Measurements from ENCODE around the gene C10orf90. TPM values are rescaled to one million over a fixed set of nuclear protein-coding genes. Genes with fewer than 3 reads are reported as not detected.

C10orf90 gene
- total RNA-seq, 1 donor from 2014 or later, result not detected

DNA sequence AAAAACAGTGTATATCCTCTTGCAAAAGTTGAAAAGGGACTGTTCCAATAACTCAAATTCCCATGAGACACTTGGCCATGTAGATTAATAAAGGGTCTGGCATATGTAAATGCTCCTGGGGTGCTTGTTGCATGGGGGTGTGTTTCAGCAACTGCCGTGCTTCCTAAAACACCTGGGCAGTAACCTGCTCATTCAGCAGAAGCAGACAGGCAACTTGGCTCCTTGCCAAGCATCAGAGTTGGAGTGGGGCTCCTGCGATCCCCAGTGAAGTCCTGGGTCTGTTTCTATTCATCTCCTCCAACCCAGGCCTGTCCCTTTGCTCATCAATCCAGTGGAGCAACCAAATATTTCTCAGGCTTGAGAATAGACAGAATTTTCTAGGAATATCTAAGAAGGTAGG lies 240.0 kb downstream of the C10orf90 start:
- intact Hi-C loops (cut with micrococcal nuclease), result no loop called here

DNA sequence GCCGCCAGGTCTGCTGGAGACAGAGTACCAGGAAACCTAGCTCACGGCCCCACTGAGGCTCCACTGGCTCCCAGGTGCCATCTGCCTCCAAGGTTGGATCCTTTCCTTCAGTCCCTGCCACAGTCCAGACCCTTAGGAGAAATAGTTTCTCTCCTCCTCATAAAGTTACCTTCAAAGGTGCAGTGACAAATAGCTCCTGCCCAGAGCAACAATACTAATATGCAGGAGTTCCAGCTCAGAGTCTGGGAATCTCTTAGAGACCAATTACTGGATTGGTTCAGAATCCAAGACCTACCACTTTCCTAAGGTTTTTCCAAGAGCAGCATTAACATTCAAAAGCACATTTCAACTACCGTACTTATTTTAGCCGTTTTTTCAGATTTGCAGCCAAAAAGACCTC lies 241.2 kb downstream of the C10orf90 start:
- intact Hi-C loops (cut with micrococcal nuclease), result no loop called here

DNA sequence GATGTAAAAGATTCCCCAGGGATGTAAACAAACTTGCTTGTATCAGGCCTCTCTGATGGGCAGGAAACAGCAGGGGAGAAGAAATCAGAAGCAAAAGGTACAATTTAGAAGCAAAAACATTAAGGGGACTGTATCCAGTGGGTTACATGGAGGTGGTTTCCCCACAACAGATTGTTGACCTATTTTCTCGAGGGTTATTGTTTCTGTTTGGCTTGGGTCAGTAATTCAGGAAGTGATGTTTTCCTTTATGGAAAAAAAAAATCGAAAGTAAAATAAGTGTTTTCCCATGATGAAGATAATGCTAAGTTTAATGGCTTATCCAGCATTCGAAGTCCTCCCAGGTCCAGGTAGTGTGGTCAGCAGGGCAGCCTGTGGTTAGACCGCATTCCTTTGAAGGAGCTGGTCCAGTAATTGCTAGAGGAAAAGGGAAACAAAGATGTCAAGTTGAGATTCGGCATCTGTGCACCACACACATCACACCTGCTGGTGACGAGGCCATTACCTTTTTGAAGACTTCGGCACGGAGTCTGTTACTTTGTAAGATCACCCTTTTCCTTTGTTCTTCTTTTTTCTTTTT lies 244.9 kb downstream of the C10orf90 start:
- intact Hi-C loops (cut with micrococcal nuclease), result no loop called here

DNA sequence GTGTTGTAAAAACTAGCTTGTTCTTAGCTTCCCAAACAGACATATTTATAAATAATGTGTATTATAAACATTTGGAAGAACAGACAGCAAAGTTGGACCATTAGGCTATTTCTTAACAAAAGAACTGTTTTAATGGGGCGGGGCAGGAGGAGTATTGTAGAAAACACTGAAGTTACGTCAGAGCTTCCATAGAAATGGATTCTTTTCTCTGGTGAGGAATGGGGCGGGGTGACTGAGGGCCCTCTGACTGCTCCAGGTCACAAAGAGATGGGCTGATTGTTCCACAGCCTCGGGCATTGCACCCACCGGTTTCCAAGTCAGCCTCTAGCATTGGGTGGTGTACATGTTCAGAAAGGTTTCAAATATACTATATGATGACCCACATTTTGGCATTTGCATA lies 245.5 kb downstream of the C10orf90 start:
- intact Hi-C loops (cut with micrococcal nuclease), result no loop called here

DNA sequence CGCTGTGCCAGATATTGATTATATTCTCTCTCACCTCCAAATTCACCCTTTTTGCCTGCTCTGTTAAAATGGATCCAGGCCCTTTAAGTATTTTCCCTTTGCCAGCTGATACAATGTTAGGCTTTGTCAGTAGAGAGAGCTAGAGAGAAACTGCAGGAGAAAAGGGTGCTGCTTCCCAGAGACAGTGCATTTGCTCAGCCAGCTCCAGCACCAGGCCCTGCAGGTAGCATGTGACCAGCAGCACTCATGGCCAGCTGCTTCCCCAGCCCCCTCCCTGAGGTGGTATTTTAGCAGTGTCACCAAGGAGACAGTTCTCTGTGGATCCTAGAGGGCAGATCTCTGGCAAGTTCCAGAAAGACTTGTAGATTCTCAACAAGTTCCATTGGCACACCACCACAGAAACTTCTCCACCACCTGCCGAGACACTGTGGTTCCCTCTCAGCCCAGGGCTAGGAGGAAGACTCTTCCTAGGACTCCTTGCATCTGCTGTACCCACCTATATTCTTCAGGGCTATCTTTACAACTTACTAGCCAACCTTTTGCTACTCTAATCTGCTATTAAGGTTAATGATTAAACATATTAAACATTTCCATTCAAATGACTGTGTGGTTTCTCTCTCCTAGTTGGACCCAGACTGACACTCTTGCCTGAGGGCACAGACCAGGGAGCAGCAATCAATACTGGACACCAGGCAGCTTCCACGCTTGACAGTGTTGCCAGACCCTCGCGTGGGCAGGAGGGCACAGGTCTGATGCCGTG lies 246.6 kb downstream of the C10orf90 start:
- intact Hi-C loops (cut with micrococcal nuclease), result no loop called here

DNA sequence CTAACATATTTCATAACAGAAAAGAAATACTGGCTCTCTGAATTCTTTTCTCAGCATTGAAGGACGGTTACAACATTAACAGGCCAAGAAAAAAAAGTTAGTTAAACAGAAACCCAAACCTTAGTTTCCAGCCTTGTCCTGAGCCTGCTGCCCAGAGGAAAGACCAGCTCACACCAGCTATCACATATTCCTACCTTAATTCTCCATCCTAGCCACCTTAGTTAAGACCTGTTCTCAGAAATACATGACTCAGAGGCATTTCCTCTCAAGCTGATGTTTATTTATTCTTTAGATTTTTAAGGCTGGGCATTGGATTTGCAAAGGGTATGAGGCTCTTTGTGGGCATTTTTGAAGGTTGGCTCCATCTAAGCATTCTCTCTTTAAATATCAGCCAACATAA lies 247.9 kb downstream of the C10orf90 start:
- intact Hi-C loops (cut with micrococcal nuclease), result no loop called here

DNA sequence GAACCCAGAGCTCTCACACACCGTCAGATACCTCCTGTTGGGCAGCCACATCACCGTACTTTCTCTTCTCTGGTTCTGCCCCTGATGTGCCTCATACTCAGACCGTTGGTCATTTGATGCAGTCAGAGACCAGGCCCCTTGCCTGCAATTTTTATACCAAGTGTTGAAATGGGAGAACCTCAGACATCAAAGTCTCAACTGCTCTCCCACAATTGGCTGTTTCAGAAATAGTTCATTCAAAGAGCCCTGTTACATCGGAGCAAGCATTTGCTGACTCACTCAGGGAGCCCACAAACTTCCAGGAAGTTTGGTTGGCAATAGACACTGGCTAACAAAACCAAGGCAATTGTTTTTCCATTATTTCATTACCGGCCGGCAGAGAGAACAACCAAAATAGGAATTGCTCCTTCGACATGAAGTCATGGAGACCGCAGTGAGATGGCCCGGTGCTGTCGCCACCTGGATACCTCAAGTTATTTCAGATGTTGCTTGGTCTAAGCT lies 248.7 kb downstream of the C10orf90 start:
- intact Hi-C loops (cut with micrococcal nuclease), result no loop called here

DNA sequence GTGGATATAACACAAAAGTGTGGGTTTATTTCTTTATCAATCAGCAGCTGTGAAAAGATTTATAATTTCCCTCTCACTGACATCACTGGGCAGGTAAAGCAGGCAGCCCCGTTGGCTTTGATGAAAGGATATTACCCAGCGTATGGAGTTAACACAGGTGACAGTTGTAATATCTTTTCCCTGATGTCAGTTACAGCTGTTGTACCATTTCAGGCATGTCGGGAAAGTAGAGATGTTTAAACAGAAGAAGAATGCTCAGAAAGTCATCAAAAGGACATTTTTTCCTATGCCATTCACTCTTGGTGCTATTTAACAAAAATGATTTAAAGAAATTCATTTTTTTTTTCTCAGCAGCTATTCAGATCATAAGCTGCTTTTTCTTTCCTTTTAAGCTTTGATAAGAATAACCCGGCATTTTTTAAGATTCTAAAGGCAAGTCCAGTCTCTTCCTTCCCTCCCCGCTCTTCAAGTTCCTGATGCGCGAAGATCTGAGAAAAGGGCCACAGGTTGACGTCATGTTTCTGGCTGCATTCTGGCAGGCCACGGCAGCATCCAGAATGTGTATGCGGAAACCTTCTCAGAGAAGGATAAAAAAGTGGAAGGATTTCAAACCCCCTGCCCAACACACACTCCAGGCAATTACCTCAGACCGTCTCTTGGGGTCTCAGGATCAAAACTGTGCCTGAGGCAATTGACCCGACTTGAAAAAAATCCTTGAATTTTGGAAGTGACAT lies 249.8 kb downstream of the C10orf90 start:
- intact Hi-C loops (cut with micrococcal nuclease), result no loop called here

DNA sequence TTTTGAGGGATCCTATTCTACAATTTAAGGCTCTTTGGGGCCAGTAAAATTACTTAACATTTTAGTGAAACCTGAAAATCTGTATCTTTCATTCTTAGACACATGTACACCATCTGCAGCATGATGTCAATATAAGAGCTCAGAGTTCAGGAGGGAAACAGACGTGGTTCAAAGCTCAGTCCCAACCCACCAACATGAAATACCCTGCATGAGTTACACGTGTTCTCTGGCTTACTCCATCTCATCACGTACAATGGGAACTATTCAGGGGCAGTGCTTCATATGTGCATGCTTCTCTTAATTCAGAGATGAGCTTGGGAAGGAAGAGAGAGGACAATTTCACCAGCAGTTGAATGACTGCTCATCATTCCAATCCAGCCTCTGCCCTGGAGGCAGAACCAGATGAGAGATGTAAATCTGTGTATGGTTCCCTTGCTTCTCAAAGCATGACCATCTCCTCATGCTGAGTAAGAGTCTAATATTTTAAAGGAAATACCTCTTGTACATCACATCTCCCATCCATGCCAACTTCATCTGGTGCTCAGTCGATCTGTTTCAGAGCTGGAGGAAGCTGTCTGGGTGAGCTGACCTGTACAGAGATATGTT lies 253.2 kb downstream of the C10orf90 start:
- intact Hi-C loops (cut with micrococcal nuclease), result no loop called here

DNA sequence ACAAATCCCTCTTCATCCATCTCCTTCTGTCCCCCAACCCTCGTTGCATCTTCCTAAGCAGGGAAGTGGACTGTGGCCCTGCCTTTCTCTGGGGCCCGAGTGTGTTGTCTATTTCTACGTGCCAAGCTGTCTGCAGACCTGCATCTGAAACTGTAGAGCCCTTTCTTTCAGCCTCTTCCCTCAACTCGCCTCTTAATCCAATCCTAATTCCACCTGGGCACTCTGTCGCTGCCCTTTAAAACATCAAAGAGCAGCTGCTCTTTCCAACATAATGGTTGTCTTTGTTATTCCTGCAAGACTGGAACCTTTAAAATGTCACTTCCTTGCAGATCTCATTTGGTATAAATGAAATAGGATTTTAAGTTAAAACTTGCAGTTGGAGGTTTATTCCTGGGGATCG lies 260.7 kb downstream of the C10orf90 start:
- intact Hi-C loops (cut with micrococcal nuclease), result no loop called here

DNA sequence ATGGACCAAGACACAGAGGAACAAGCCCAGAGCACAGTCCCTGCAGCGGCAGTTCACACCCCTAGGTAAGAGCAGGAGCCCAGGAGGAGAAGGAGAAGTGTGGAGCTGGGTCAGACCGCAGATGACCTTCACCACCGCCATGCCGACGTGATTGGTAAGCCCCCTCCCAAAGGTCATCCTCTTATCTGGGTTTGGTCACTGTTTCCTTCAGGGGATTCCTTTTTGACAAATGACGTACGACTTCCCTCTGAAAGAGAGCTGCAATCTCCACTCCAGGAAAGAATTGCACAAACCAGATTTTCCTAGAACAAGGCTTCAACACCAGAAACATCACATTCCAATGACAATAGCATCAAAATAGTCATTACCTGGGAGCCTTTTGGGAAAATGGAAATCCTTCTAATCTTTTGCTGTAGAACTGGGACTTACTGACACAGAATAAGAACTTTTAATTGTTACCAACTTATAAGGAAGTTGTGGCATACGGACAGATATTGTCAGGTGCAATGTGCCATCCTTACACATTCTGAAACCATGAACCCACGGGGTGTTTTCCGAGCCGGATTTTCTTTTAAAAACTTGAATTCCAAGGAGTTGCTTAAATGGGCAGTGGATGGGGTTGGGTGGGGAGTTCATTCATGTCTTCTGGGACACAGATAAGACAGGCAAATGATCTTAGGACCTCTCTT lies 261.4 kb downstream of the C10orf90 start:
- intact Hi-C loops (cut with micrococcal nuclease), result no loop called here

DNA sequence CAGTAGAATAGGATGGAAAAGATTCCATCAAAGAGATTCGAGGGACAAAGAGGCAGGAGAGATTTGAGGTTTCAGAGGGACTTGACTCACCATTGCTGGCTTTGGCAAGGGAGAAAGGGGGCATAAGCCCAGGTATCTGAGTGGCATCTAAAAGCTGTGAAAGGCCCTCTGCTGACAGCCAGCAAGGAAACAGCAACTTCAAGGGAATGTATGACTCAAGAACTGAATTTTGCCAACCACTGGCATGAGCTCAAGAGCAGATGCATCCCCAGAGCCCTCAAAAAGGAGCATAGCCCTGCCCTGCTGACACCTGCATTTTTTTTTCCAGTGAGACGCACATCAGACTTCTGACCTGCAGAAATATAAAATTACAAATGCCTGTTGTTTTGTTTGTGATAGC lies 262.7 kb downstream of the C10orf90 start:
- intact Hi-C loops (cut with micrococcal nuclease), result no loop called here

DNA sequence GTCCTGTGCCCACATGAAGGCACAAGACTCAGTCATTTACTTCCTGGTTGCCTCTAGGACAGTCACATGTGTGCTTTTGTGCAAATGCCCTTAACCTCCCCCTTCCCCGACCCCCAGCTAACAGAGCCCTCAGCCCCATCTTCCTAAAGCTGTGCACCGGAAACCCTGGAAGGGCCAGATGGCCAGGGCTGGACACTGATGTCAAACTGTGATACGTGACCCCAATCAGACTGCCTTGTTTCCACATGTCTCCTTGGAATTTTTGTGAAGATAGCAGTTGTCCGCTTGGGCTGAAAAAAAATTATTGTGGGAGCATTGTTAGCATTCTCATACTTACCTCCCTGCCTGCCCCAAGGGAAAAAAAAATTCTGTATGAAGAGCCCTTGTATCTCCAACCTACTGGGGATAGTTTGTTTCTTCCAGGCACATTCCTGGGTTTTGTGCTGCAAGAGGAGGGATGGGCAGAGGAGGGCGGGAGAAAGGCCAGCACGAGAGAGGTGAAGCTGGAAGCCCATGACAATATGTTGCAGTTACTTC lies 265.2 kb downstream of the C10orf90 start:
- intact Hi-C loops (cut with micrococcal nuclease), result no loop called here

DNA sequence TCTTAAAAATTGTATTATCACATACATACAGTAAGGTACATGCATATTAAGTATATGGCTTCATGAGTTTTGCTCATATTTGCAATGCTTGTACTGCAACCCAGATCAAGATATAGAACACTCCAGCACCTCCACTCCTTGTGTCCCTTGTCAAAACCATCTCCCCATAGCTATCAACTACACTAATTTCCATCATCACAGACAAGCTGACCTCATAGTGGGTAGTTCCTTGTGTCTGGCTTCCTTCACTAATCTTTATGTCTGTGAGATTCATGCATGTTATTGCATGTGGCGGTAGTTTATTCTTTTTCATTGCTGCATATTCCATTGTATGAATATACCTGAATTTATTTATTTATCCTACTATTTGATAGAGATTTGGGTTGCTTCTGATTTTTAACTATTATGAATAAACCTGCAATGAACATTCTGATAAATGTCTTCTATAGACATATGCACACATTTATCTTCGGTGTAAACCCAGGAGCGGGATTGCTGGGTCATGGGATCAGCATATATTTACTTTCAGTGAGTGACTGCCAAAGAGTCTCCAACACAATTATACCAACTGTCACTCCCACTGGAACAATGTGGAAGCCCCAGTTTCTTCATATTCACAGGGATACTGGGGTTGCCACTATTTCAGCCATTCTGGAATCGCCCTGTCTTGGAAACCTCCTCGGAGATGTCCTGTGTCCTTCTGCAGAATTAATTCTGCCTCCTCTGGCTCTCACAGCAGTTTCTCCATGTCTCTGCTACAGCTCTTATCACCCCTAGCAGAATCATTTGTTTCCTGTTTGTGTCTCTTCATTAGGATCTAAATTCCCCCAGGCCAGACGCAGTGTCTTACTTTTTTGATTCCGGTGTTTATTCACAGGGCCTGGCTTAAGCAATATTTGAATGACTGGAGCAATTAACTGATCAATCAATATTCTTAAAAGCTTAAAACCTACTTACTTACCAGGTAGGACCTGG lies 267.5 kb downstream of the C10orf90 start:
- intact Hi-C loops (cut with micrococcal nuclease), result no loop called here

DNA sequence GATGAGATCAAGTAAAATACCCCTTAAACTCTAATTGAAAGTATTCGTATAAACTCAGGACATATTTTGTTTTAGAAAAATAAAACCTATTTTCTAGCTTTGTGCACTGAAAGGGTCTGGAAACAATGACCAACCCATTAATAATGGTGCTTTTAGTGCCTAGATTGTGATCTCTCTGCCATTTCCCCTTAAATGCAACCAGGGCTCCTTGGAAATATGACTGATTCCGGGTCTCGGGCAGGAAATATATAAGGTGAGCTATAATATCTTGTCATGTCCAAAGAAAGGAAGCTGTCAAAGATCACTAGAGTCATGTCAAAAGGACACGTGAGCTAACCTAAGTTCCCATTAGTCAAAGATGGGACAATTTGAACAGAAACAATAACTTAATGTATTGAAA lies 269.9 kb downstream of the C10orf90 start:
- intact Hi-C loops (cut with micrococcal nuclease), result no loop called here

DNA sequence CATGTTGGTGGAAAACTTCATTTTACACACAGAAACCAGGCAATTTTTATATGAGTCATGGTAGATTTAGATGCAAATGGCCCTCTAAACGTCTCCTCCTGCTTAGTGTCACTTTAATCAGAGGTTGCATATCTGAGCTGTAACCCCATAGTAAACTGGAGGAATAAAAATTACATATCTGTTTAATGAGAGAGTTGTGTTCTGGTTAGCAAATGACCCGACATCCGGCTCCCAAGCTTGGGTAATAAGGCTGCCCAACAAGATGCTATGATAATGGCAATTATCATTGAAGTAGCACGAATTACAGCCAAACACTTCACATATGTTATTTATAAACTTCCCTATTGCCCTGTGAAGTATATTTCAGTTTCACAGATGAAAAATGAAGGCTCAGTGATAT lies 271.6 kb downstream of the C10orf90 start:
- intact Hi-C loops (cut with micrococcal nuclease), result no loop called here

DNA sequence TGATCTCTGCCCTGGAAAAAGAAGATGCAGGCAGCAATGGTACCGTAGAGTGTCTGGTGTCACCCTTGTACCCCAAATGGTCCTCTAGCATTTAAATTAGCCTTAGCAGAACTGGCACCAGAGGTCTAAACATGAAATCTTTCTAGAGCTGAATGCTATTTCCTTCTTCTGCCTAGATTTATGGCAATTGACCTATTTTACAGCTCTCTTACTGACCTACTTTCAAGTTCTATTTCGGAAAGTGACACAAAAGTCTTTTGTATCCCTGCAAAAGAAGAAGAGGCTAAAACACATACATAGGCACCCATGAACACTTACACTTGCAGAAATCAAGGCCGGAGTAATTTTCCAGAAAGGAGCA lies 272.1 kb downstream of the C10orf90 start:
- intact Hi-C loops (cut with micrococcal nuclease), result no loop called here

DNA sequence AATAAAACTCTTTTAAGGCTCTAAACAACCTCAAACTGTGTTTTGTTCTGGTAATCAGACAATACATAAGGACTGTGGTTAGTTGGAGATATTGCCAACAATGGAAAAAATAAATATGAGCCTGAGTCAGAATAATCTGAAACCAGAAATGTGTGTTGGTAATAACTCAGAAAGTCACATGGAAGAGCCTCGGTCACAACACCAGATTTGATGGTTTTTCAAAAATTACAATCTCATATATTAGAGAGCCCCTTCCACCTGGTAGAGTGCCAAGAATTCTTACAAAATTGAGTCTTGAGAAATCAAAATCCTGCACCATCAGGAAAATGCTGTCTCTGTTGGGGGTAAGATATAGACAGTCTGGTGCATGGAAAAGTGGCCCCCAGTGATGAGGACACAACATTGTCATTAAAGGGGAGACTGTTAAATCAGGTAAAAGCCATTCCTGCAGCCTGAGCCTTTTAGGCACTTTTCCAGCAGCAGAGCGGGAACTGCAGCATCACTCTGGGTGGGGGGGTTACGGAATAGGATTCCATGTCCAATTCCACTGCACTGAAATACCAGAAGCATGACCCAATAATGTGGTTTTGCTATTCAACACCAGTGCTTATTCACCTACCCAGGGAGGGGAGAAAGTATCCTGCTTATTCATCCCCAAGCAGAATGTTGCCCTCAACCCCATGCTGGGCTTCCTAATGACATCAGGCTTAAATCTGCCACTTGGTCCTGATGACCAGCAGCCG lies 272.7 kb downstream of the C10orf90 start:
- intact Hi-C loops (cut with micrococcal nuclease), result no loop called here

DNA sequence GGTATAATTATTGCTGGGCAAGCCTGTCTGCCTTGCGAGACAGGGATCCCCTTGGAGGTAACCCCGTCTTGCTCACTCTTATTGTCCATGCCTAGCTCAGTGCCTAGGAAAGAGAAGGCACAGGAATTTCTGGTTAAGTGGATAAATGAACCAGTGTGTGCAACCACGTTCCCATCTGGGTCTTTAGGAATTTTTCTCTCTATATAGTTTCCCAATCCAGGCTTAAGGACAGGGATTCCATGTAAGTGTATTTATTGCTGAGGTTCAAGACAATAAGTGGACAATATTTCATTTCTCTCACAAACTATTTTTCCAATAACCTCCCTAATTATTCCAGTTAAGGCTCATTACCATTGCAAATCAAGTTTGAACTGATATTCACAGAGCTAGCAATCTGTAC lies 273.3 kb downstream of the C10orf90 start:
- intact Hi-C loops (cut with micrococcal nuclease), result no loop called here
